HUES48 (cell line): ENCODE data around the gene TLE5.

Experiments used
- H3K27ac ChIP-seq: one replicate; pipeline ENCODE4 v1.7.0; 2013; ENCODE audit warnings: low read depth, low read length, inconsistent platforms
- H3K27me3 ChIP-seq: 2 replicates; pipeline ENCODE4 v1.6.1; 2013; ENCODE audit warnings: mild to moderate bottlenecking, low read length; ENCODE audit not compliant: control insufficient read depth, insufficient read depth
- H3K36me3 ChIP-seq: 2 replicates; pipeline ENCODE4 v1.6.1; 2013; ENCODE audit warnings: low read length; ENCODE audit not compliant: control insufficient read depth, insufficient read depth
- H3K4me1 ChIP-seq: 2 replicates; pipeline ENCODE4 v1.6.1; 2013; ENCODE audit warnings: mild to moderate bottlenecking, low read length; ENCODE audit not compliant: control insufficient read depth, insufficient read depth
- H3K4me3 ChIP-seq: 2 replicates; pipeline ENCODE4 v1.5.1; 2013; ENCODE audit warnings: mild to moderate bottlenecking, low read depth, low read length
- H3K9ac ChIP-seq: 2 replicates; pipeline ENCODE4 v1.6.1; 2013; ENCODE audit warnings: mild to moderate bottlenecking, low read depth, low read length, moderate library complexity
- H3K9me3 ChIP-seq: 2 replicates; pipeline ENCODE4 v1.6.1; 2013; ENCODE audit warnings: low read length; ENCODE audit not compliant: control insufficient read depth, insufficient read depth

Gene TLE5

DNA sequence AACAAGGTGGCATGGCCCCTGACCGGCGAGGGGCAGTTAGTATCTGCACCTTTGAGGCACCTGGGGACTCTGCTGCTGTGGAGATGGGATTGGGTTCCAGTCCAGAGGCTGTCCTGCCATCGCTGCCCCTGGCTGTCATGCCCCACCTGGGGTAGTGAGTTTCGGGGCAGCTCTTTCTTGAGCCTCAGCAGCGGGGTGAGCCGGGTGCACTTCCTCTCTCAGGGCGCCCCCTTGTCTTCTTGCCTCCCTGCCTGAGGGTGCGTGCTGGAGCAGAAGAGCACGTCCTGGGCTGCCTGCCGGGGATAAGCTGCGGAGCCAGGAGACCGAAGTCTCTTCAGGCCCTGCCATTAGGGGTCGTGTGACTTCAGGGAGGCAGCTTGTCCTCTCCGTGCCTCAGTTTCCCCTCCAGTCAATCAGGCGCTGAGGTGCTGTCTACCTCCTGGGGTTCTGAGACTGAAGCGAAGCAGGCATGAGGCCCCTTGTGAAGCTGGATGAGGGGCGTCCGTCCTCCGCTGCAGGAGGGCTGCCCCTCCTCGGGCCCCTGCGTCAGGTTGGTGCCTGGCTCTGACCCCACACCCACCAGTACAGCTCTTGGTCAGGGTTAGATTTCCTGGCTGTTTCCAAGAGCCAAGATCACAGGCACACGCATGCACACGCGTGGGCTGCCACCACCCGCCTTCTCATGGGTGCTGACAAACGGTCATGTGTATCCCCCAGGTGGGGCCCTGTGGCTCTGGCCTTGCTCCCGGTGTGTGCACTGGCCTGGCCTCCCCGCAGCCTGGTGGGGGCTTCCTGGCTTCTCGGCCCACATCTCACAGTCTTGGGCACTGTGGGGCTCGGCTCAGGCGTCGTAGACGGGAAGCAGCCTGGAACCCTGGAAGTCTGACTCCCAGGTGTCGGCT, 40.2 kb upstream of the TLE5 start:
- Histone ChIP-seq H3K9ac (no peak overlapping the region), H3K4me1 (no peaks in the 10 kb centered on the region), H3K27ac (no peak overlapping the region), H3K9me3 (no peaks in the 10 kb centered on the region), H3K36me3 (no peaks in the 10 kb centered on the region), H3K27me3 (no peaks in the 10 kb centered on the region), H3K4me3 (no peak overlapping the region)

DNA sequence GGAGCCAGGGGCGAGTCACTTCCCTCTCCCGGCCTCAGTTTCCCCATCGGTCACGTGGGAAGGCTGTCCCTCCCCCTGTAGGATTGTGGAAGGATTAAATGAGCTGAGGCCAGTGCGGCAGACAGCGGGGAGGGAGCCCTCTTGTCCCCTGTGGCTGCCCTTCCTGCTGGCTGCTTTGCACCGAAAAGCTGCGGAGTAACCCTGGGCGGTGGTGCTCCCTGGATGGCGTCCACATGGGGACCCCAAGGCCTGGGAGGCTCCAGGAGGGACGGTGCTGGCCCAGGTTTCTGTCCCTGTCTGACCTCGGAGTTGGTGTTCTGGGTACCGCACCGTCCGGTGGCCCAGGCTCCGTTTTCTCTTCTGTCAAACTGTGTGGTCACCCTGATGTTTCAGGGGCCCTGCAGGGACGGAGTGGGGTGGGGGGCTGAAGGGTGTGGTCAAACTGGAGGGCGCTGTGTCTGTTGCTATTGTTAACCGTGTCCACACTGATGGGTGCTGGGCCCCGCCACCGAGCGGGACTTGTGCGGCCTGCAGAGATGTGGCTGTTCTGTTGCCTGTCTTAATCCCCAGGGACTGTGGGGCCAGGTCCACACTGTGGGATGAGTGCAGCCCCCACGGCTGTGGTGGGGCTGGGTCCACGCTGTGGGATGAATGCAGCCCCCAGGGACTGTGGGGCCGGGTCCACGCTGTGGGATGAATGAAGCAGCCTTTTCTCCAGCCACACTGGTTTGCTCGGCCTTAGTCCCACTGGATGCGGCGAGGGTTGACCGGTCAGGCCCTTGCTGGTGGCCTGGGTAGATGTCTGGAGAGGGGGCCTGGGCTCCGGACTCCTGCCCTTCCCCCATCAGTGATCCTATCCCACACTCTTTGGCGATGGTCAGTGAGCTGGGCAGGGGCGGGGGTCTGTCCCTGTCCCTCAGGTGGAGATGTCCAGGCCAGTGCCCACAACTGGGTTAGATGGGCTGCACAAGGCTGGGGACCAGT, 38.7 kb upstream of the TLE5 start:
- no peak overlapping the region for H3K9ac ChIP-seq
- no peak overlapping the region for H3K27ac ChIP-seq
- H3K27me3 ChIP-seq, result no peaks in the 10 kb centered on the region
- peaks cover 5% of the 10 kb centered on the region for H3K4me1 ChIP-seq
- no peaks in the 10 kb centered on the region for H3K36me3 ChIP-seq
- H3K4me3 ChIP-seq, result no peak overlapping the region
- H3K9me3 ChIP-seq, result no peaks in the 10 kb centered on the region

DNA sequence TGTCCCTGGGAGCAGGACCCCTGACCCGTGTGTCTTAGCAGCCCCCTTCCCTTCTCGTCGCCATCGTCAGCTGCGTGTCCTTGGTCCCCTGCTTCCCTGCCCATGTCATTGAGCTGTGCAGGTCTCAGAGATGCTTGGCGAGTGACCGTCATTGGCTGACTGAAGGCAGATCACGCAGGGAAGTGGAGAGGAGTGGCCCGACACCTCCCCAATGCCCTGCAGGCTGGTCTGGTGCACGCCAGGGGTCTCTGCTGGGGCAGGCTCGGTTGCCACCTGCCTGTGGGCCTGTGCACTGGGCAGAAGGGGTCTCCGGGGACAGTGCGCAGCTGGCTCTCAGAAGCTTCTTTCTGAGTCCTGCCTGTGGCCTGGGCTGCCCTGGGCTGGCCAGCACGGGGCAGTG, 38.0 kb upstream of the TLE5 start:
- Histone ChIP-seq H3K36me3 (no peaks in the 10 kb centered on the region), H3K27ac (no peak overlapping the region), H3K4me3 (no peak overlapping the region), H3K27me3 (no peaks in the 10 kb centered on the region), H3K4me1 (peaks cover 10% of the 10 kb centered on the region), H3K9me3 (no peaks in the 10 kb centered on the region), H3K9ac (no peak overlapping the region)

DNA sequence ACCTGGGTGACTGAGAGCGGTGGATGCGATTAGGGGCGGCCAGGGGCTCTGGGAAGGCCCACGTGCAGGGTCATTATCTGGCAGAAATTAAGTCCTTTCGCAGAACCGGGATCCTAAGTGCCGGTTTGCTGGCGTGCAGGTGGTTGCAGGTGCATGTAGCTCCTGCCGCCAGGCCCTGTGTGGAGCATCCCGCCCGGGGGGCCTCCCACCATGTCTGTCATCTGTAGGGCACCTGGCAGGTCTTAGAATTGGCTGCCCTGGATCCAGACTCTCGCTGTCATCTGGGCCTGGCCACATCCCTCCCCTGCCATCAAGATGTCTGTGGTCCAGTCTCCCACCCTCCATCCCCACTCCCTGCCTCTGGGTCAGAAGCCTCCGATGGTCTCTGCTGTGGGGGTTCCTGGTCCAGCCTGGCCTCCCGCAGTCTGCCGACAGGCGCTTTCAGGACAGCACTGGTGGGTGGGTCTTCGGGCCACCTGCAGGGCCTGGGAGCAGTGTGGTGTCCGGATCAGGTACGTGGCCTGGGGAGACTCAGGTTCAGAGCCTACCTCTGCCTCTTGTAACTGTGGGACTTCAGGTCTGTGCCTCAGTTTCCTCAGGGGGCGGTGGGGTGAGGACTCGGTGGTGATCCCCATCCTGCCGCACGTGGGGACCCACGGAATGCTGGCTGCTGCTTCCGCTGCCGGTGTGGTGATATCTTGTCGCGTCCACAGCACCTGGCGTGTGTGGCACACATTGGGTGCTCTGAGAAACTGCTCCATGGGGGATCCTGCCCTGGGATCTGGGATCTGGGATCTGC, 37.3 kb upstream of the TLE5 start:
- Histone ChIP-seq H3K4me3 (no peak overlapping the region), H3K9me3 (no peaks in the 10 kb centered on the region), H3K36me3 (no peaks in the 10 kb centered on the region), H3K9ac (no peak overlapping the region), H3K27me3 (no peaks in the 10 kb centered on the region), H3K27ac (no peak overlapping the region), H3K4me1 (peaks cover 14% of the 10 kb centered on the region)

DNA sequence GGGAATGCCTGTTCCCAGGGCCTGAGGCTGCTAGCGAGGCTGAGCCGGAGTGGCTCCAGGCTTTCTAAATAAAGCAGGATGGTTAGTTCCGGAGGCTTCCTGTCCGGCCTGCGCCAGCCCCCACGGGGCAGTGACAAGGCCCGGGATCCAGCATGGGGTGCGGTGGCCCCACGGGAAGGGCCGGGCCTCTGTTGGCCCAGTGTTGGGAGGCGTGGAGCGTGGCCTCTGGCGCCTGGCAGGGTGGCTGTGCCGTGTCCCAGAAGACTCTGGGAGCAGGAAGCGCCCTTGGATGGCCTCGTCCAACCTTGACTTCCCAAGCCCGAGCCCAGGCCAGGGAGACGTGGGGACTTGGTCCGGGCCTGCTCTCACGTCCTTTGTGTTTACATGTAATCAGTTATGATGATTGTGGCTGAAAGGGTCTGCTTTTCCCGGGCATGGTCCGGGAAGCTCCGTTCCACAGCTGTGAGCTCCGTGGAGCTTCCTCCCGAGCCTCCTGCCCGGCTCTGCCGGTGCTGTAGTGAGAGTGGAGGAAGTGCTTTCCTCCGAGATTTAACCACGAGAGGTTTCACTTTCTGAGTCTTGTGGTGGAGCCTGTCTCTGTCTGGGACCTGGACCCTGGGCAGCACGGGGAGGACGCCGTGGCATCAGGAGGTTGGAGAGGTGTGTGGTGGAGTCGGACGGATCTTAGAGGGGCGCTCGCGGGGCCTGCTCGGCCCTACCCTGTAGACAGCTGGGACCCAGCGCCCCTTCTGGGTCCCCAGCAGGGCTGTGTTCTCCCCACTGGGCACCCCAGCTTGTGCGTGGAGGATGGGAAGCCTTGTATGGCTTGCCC, 36.4 kb upstream of the TLE5 start:
- Histone ChIP-seq H3K36me3 (no peaks in the 10 kb centered on the region), H3K4me1 (peaks cover 14% of the 10 kb centered on the region), H3K27me3 (no peaks in the 10 kb centered on the region), H3K9ac (no peak overlapping the region), H3K9me3 (no peaks in the 10 kb centered on the region), H3K4me3 (no peak overlapping the region), H3K27ac (no peak overlapping the region)

DNA sequence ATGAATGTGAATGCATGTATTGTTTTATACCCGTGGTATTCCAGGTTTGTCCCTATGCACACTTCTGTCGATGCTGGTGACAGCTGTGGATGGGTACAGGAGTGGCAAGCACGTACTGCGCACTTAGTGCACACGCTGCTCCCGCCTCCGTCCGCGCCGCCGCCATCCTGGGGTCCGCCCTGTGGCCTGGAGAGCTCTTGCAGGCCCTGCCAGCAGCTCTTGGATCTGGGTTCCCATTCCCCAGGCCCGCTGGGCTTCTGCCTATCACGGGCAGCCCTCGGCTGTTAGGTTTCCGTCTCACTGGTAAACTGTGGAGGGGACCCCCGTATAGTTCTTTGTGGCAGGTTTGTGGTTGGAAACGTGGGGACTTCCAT, 35.8 kb upstream of the TLE5 start:
- H3K9me3 ChIP-seq, result no peaks in the 10 kb centered on the region
- H3K4me3 ChIP-seq, result no peak overlapping the region
- H3K27me3 ChIP-seq, result no peaks in the 10 kb centered on the region
- no peak overlapping the region for H3K9ac ChIP-seq
- peaks cover 14% of the 10 kb centered on the region for H3K4me1 ChIP-seq
- H3K36me3 ChIP-seq, result no peaks in the 10 kb centered on the region
- H3K27ac ChIP-seq, result no peak overlapping the region

DNA sequence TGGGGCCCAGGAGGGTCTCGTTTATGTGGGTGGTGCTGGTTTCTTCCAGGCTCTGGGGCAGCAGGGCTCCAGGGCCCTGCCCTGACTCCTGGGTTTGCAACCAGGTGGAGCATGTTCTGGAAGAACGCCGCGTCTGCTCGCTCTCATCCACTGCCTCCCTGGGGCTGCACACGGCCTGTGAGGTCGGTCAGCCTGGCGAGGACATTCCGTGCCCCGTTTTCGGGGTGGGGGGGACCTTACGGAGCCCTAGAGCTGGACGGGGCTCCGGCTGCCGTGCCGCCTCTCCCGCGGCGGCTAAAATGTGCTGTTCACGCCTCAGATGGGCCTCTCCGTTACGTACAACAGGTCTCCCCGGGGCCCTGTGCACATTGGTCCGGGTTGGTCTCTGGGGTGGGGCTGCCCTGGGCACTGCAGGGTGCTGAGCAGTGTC, 35.2 kb upstream of the TLE5 start:
- peaks cover 14% of the 10 kb centered on the region for H3K4me1 ChIP-seq
- H3K4me3 ChIP-seq, result no peak overlapping the region
- no peak overlapping the region for H3K9ac ChIP-seq
- no peak overlapping the region for H3K27ac ChIP-seq
- H3K27me3 ChIP-seq, result no peaks in the 10 kb centered on the region
- no peaks in the 10 kb centered on the region for H3K36me3 ChIP-seq
- no peaks in the 10 kb centered on the region for H3K9me3 ChIP-seq

DNA sequence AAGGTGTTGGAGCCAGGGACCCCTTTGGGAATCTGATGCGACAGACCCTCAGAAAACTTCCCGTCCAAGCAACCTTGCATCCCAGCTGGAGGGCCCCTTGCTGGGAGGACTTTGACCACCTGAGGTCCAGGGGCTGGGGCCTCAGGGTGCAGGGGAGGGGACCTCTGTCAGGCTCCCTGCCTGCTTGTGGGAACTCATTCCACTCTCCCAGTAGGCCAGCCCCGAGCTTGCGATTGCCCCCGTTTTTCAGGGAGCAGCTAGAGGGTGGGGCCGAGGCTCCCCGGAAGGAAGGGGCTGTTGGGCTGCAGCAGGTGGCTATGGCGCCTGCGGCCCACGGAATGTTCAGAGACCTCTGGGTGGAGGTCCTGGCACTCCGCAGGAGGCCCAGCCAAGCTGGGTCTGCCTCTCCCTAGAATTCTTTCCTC, 34.6 kb upstream of the TLE5 start:
- Histone ChIP-seq H3K27me3 (no peaks in the 10 kb centered on the region), H3K27ac (no peak overlapping the region), H3K36me3 (no peaks in the 10 kb centered on the region), H3K4me1 (peaks cover 14% of the 10 kb centered on the region), H3K9me3 (no peaks in the 10 kb centered on the region), H3K9ac (no peak overlapping the region), H3K4me3 (no peak overlapping the region)

DNA sequence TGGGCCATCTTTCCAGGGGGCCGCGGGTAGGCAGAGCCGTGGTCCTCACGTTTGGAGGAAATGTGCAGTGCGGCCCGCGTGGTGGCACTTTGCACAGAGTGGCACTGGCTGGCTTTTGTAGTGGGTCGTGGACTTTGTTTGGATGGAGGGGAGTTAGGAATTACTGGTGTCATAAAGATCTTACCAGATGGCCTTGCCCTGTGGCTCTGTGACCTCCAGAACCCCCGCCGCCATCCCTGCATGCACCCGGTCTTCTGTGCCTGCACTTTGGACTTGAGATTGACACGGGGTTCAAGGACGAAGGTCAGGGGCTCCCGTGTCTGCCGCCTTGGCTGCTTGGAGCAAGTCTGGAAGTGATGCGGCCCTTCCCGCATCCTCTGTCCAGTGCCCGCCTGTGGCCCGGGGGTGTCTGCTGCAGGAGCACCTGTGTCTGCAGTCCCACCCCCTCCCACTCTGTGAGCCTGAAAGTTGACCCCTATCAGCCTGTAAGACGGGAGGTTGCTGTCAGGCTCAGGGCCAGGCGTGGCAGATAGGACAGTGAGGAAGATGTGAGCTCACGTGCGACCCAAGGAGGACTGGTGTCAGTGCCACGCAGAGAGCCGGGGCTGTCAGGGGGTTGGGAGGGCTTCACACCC, 34.1 kb upstream of the TLE5 start:
- H3K27ac ChIP-seq, result peak overlapping the region; percentile 33

More for the DNA sequence above, 34.1 kb upstream of the TLE5 start:
- no peaks in the 10 kb centered on the region for H3K36me3 ChIP-seq
- peak overlapping the region; percentile 53; the same call in 1 of the 2 replicates for H3K9ac ChIP-seq
- H3K4me3 ChIP-seq, result peak overlapping the region; percentile 89
- peaks cover 14% of the 10 kb centered on the region for H3K4me1 ChIP-seq
- H3K27me3 ChIP-seq, result no peaks in the 10 kb centered on the region
- no peaks in the 10 kb centered on the region for H3K9me3 ChIP-seq
